Type B pancreatic cell (in vitro differentiated cells): ENCODE results near the gene NES. TPM values are rescaled to one million over a fixed set of nuclear protein-coding genes. Genes with fewer than 3 reads are reported as not detected.

ENCODE experiments used
- DNase-seq: peaks from one replicate; pipeline ENCODE4 v3.0.0; 2021; ENCODE audit warnings: mixed read lengths; ENCODE audit not compliant: unreplicated experiment; ENCODE audit errors: extremely low spot score
- H3K27ac Mint-ChIP-seq: 2 replicates; pipeline ENCODE4 v1.8.0; 2021; ENCODE audit warnings: mild to moderate bottlenecking, mixed read lengths
- H3K27me3 Mint-ChIP-seq: 2 replicates; pipeline ENCODE4 v1.8.0; 2021; ENCODE audit warnings: mixed read lengths
- H3K36me3 Mint-ChIP-seq: 2 replicates; pipeline ENCODE4 v1.8.0; 2021; ENCODE audit warnings: mixed read lengths
- H3K4me1 Mint-ChIP-seq: one replicate; pipeline ENCODE4 v1.8.0; 2021; ENCODE audit warnings: mixed read lengths; ENCODE audit not compliant: unreplicated experiment
- H3K4me3 Mint-ChIP-seq: 2 replicates; pipeline ENCODE4 v1.8.0; 2021; ENCODE audit warnings: mild to moderate bottlenecking, mixed read lengths
- H3K9me3 Mint-ChIP-seq: 2 replicates; pipeline ENCODE4 v1.8.0; 2021; ENCODE audit warnings: mixed read lengths
- total RNA-seq: library from RNA; stranded (reverse); gene quantifications from 2 replicates; pipeline ENCODE4 v1.2.1, GENCODE V29; 2021; ENCODE audit warnings: low replicate concordance
- TF ChIP-seq, protein P1 (sequence below): fragments of 200-600 bp; sonication (generic); conservative IDR thresholded peaks from 2 replicates; pipeline ENCODE4 v1.5.0; 2021; ENCODE audit warnings: antibody characterized with exemption, mild to moderate bottlenecking

Gene NES
- total RNA-seq, 1 donor from 2014 or later = 125 TPM

DNA sequence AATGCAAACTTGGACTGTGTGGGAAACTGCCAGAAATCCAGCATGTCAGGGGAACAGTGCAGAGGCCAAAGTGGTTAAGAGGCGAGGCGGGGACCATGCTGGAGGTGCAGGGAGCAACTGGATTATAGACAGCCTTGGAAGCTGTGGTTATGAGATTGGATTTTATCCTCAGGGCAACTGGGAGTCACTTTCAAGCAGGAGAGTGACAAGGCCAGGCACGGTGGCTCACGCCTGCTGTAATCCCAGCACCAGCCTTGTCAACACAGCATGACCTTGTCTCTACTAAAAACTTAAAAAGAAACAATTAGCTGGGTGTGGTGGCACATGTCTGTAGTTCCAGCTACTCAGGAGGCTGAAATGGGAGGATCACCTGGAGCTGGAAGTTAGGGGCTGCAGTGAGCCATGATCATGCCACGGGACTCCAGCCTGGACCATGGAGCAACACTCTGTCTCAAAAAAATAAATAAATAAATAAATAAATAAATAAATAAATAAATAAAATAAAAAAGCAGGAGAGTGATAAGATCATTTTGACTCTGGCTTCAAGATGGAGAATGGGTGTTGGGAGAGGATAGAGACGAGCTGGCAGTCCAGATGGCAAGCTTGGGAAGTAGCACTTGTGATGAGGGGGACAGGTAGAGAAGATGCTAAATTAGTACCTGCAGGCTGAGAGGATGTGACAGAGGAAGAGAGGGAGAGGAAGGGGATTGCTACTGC, 54.5 kb downstream of the NES start:
- TF ChIP-seq, protein P1, sequence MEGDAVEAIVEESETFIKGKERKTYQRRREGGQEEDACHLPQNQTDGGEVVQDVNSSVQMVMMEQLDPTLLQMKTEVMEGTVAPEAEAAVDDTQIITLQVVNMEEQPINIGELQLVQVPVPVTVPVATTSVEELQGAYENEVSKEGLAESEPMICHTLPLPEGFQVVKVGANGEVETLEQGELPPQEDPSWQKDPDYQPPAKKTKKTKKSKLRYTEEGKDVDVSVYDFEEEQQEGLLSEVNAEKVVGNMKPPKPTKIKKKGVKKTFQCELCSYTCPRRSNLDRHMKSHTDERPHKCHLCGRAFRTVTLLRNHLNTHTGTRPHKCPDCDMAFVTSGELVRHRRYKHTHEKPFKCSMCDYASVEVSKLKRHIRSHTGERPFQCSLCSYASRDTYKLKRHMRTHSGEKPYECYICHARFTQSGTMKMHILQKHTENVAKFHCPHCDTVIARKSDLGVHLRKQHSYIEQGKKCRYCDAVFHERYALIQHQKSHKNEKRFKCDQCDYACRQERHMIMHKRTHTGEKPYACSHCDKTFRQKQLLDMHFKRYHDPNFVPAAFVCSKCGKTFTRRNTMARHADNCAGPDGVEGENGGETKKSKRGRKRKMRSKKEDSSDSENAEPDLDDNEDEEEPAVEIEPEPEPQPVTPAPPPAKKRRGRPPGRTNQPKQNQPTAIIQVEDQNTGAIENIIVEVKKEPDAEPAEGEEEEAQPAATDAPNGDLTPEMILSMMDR = no peak
- H3K27ac Mint-ChIP-seq = no peak overlapping the region
- peak overlapping the region; percentile 59 for H3K4me3 Mint-ChIP-seq
- no peaks in the 10 kb centered on the region for H3K9me3 Mint-ChIP-seq
- H3K36me3 Mint-ChIP-seq = no peaks in the 10 kb centered on the region
- DNase-seq = no peak
- peaks cover 79% of the 10 kb centered on the region for H3K27me3 Mint-ChIP-seq
- H3K4me1 Mint-ChIP-seq = peaks cover 17% of the 10 kb centered on the region

DNA sequence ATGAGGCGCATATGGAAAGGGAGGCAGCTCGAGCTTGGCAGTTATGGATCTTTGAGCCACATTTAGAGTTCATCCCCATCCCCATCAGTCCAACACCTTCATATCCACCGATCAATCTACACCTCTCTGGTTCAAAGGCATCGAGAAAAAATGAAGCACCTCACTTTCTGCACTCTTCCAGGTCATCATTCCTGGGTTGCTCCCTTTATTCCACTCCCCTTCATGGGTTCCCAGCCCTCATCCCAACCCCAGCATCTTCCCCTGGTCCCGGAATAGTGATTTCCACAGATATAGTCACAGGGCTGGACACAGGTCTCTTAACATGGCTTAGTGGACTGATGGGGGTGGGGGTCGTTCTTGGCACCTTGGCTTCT, 57.6 kb downstream of the NES start:
- no peak for DNase-seq
- H3K4me3 Mint-ChIP-seq = no peak overlapping the region
- no peaks in the 10 kb centered on the region for H3K36me3 Mint-ChIP-seq
- TF ChIP-seq, protein P1 = no peak
- peaks cover 78% of the 10 kb centered on the region for H3K27me3 Mint-ChIP-seq
- peaks cover 18% of the 10 kb centered on the region for H3K4me1 Mint-ChIP-seq
- no peaks in the 10 kb centered on the region for H3K9me3 Mint-ChIP-seq
- H3K27ac Mint-ChIP-seq = no peak overlapping the region

DNA sequence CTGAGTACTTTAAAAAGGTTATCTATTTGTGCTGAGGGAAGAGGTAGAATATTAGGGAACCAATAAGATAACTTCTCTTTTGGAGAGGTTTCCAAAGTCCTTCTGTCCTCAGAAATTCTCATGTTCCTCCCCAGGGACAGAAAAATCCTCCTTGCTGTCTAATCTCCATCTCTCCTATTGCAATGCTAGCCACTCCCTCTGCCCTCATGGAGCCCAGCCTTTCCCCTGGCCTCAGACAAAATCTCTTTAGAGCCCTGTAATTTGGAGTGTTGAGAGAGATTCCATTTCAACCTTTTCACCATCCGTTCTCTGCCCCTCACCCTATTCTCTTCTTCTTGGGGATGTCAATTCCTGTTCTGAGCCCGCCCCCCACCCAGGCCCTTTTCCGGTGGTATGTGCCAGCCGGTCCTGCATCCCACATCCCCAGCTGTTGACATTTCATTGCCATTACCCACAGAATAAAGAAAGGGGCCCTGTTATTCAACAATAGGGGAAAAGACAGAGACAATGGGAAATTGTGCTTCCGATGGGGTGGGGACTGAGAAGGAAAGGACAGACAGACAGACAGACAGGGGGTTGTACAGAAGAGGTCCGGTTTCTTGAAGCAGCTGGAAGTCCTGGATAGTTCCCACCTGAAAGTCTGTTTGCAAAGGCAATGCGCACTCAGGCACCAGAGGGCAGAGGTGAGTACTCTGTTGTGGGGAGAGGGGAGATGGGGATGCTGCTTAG, 58.2 kb downstream of the NES start, which contains the start of gene HAPLN2:
HAPLN2 (plus strand) TSS at position 563 of the 729 bp plus-strand sequence. CDS start 4,076 bp downstream, outside the sequence.
- Mint-ChIP-seq H3K36me3 (no peaks in the 10 kb centered on the region), H3K27me3 (peaks cover 77% of the 10 kb centered on the region), H3K4me3 (no peak within 1 kb of the TSS), H3K9me3 (no peaks in the 10 kb centered on the region), H3K27ac (no peak within 1 kb of the TSS), H3K4me1 (peaks cover 18% of the 10 kb centered on the region)
- TF ChIP-seq, protein P1 = peak; percentile 62
- no peak for DNase-seq

Other genes with a start within 250 kb of the NES start
- 20.7 and 26.1 TPM in 2 replicates for gene MEF2D, start 176.6 kb downstream of the NES start, total RNA-seq
- 17.6 and 35.3 TPM in 2 replicates for gene IQGAP3, start 104.8 kb downstream of the NES start, total RNA-seq
- gene TTC24, start 97.7 kb downstream of the NES start, total RNA-seq = not detected in 2 replicates
- 86.3 and 98.4 TPM in 2 replicates for gene NAXE, start 85.6 kb downstream of the NES start, total RNA-seq
- gene GPATCH4, start 75.9 kb downstream of the NES start, total RNA-seq = 22.4 and 30.7 TPM in 2 replicates
- not detected in 2 replicates for gene HAPLN2, start 58.0 kb downstream of the NES start, total RNA-seq
- 12.6 TPM in 1 of 2 replicates, not detected in the other for gene BCAN, start 35.3 kb downstream of the NES start, total RNA-seq
- 83.7 and 370 TPM in 2 replicates for gene CRABP2, start 28.2 kb upstream of the NES start, total RNA-seq
- 35.2 and 39.7 TPM in 2 replicates for gene METTL25B, start 51.1 kb upstream of the NES start, total RNA-seq
- gene ISG20L2, start 51.4 kb upstream of the NES start, total RNA-seq = 35.3 and 42.0 TPM in 2 replicates
- 47.4 and 58.6 TPM in 2 replicates for gene MRPL24, start 63.7 kb upstream of the NES start, total RNA-seq
- 249 and 270 TPM in 2 replicates for gene HDGF, start 74.3 kb upstream of the NES start, total RNA-seq
- 79.1 and 81.8 TPM in 2 replicates for gene PRCC, start 90.1 kb upstream of the NES start, total RNA-seq
- gene SH2D2A, start 139.4 kb upstream of the NES start, total RNA-seq = 0.48 and 2.2 TPM in 2 replicates
- gene INSRR, start 181.7 kb upstream of the NES start, total RNA-seq = 1.7 TPM in 1 of 2 replicates, not detected in the other
- gene NTRK1, start 183.5 kb upstream of the NES start, total RNA-seq = 0.12 and 6.6 TPM in 2 replicates
- gene PEAR1, start 216.3 kb upstream of the NES start, total RNA-seq = 0.14 and 11.7 TPM in 2 replicates
- 0.58 TPM in 1 of 2 replicates, not detected in the other for gene LRRC71, start 243.2 kb upstream of the NES start, total RNA-seq